ENCODE results near the gene DTNBP1. TPM values are rescaled to one million over a fixed set of nuclear protein-coding genes. Genes with fewer than 3 reads are reported as not detected.

The DTNBP1 gene
- total RNA-seq, 1 experiment from 2014 or later, result 13.5 TPM

- no peak overlapping the region for H3K27ac Mint-ChIP-seq (ENCODE audit: low read depth, unreplicated experiment)
- H3K27me3 Mint-ChIP-seq (ENCODE audit: insufficient read depth, unreplicated experiment), result no peaks in the 10 kb centered on the region
- ChIA-PET CTCF (interaction anchor here (0.6 to 1.1 kb wide), 4 partner anchors 14 to 1338 kb away, joined by 3 to 6 read pairs (median 3); no protein-coding TSS in a partner anchor), POLR2A (interaction anchor here (0.5 to 1.4 kb wide), 7 partner anchors 12 to 174 kb away, joined by 3 to 7 read pairs (median 4); no protein-coding TSS in a partner anchor)
- no peak for DNase-seq (ENCODE audit: unreplicated experiment)
- BruUV-seq (replicated peaks), result no TSS peak
- H3K4me1 Mint-ChIP-seq (ENCODE audit: insufficient read depth, unreplicated experiment), result peaks cover 14% of the 10 kb centered on the region
- H3K9me3 Mint-ChIP-seq (ENCODE audit: unreplicated experiment), result no peaks in the 10 kb centered on the region
- H3K36me3 Mint-ChIP-seq (ENCODE audit: insufficient read depth, unreplicated experiment), result peaks cover 5% of the 10 kb centered on the region
- H3K4me3 Mint-ChIP-seq (ENCODE audit: unreplicated experiment), result no peak overlapping the region
- intact Hi-C loops (cut with micrococcal nuclease), result loop anchor here (5.0 kb wide), 1 partner anchor 670 kb away; no protein-coding TSS in a partner anchor
- TF ChIP-seq, protein P1, sequence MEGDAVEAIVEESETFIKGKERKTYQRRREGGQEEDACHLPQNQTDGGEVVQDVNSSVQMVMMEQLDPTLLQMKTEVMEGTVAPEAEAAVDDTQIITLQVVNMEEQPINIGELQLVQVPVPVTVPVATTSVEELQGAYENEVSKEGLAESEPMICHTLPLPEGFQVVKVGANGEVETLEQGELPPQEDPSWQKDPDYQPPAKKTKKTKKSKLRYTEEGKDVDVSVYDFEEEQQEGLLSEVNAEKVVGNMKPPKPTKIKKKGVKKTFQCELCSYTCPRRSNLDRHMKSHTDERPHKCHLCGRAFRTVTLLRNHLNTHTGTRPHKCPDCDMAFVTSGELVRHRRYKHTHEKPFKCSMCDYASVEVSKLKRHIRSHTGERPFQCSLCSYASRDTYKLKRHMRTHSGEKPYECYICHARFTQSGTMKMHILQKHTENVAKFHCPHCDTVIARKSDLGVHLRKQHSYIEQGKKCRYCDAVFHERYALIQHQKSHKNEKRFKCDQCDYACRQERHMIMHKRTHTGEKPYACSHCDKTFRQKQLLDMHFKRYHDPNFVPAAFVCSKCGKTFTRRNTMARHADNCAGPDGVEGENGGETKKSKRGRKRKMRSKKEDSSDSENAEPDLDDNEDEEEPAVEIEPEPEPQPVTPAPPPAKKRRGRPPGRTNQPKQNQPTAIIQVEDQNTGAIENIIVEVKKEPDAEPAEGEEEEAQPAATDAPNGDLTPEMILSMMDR (IDR thresholded peaks at IDR 0.05; ENCODE audit: unreplicated experiment), result no peak
Observed at GRCh38 chr6:15607603-15608002, 55.2 kb downstream of the DTNBP1 start.

GRCh38 chr6:15606347-15606746, 56.5 kb downstream of the DTNBP1 start:
- TF ChIP-seq, protein P1 (IDR thresholded peaks at IDR 0.05; ENCODE audit: unreplicated experiment), result no peak
- ChIA-PET POLR2A (interaction anchor here (0.9 kb wide), 1 partner anchor 9 kb away, joined by 3 read pairs; no protein-coding TSS in a partner anchor), CTCF (interaction anchor here (0.6 to 0.7 kb wide), 2 partner anchors 9 to 473 kb away, joined by 3 to 4 read pairs; no protein-coding TSS in a partner anchor)
- Mint-ChIP-seq H3K27me3 (ENCODE audit: insufficient read depth, unreplicated experiment) (no peaks in the 10 kb centered on the region), H3K4me1 (ENCODE audit: insufficient read depth, unreplicated experiment) (peaks cover 14% of the 10 kb centered on the region), H3K27ac (ENCODE audit: low read depth, unreplicated experiment) (no peak overlapping the region), H3K36me3 (ENCODE audit: insufficient read depth, unreplicated experiment) (peaks cover 5% of the 10 kb centered on the region), H3K4me3 (ENCODE audit: unreplicated experiment) (no peak overlapping the region), H3K9me3 (ENCODE audit: unreplicated experiment) (no peaks in the 10 kb centered on the region)
- intact Hi-C loops (cut with micrococcal nuclease), result loop anchor here (5.0 kb wide), 1 partner anchor 669 kb away; no protein-coding TSS in a partner anchor
- DNase-seq (ENCODE audit: unreplicated experiment), result no peak
- no TSS peak for BruUV-seq (replicated peaks)

DNA sequence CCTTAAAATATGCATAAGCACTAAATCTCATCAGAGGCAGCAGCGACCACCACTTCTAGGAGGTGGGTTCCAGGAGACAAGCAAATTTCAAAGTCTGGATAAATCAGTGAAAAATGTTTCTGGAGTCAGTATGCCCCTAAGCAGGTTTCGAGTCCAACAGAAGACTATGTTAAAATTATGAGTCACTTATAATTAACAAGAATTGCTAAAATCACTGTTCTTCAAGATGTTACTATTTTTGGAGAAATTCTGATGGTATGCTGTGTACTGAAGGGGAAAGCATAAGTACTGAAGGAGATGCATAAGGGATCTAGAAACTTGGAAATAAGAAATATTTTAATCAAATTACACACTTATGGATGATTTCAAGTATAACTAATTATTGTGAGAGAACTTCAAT, 58.0 kb downstream of the DTNBP1 start:
- CTCF ChIA-PET, result interaction anchor here (0.8 to 1.0 kb wide), 2 partner anchors 18 to 1696 kb away, joined by 3 read pairs; no protein-coding TSS in a partner anchor

GRCh38 chr6:15602154-15602553, 60.7 kb downstream of the DTNBP1 start:
- Mint-ChIP-seq H3K36me3 (ENCODE audit: insufficient read depth, unreplicated experiment) (no peaks in the 10 kb centered on the region), H3K27ac (ENCODE audit: low read depth, unreplicated experiment) (no peak overlapping the region), H3K27me3 (ENCODE audit: insufficient read depth, unreplicated experiment) (no peaks in the 10 kb centered on the region), H3K9me3 (ENCODE audit: unreplicated experiment) (no peaks in the 10 kb centered on the region), H3K4me3 (ENCODE audit: unreplicated experiment) (no peak overlapping the region), H3K4me1 (ENCODE audit: insufficient read depth, unreplicated experiment) (no peaks in the 10 kb centered on the region)
- BruUV-seq (replicated peaks), result no TSS peak
- TF ChIP-seq, protein P1 (IDR thresholded peaks at IDR 0.05; ENCODE audit: unreplicated experiment), result no peak
- intact Hi-C loops (cut with micrococcal nuclease), result no loop called here
- ChIA-PET POLR2A (interaction anchor here (0.7 kb wide), 1 partner anchor 527 kb away, joined by 3 read pairs; the partner anchor contains the start of gene MYLIP), CTCF (interaction anchor here (0.6 kb wide), 1 partner anchor 952 kb away, joined by 4 read pairs; no protein-coding TSS in a partner anchor)
- no peak for DNase-seq (ENCODE audit: unreplicated experiment)

More for the DNA sequence above, 58.0 kb downstream of the DTNBP1 start:
- no peak overlapping the region for H3K27ac Mint-ChIP-seq (ENCODE audit: low read depth, unreplicated experiment)
- TF ChIP-seq, protein P1 (IDR thresholded peaks at IDR 0.05; ENCODE audit: unreplicated experiment), result no peak
- H3K27me3 Mint-ChIP-seq (ENCODE audit: insufficient read depth, unreplicated experiment), result no peaks in the 10 kb centered on the region
- DNase-seq (ENCODE audit: unreplicated experiment), result no peak
- POLR2A ChIA-PET, result no interaction called here
- H3K36me3 Mint-ChIP-seq (ENCODE audit: insufficient read depth, unreplicated experiment), result peaks cover 5% of the 10 kb centered on the region
- H3K4me3 Mint-ChIP-seq (ENCODE audit: unreplicated experiment), result no peak overlapping the region
- intact Hi-C loops (cut with micrococcal nuclease), result loop anchor here (5.0 kb wide), 1 partner anchor 668 kb away; no protein-coding TSS in a partner anchor
- BruUV-seq (replicated peaks), result no TSS peak
- H3K4me1 Mint-ChIP-seq (ENCODE audit: insufficient read depth, unreplicated experiment), result peaks cover 14% of the 10 kb centered on the region
- no peaks in the 10 kb centered on the region for H3K9me3 Mint-ChIP-seq (ENCODE audit: unreplicated experiment)
